HG02623 (cell line): ENCODE data around the gene CHD9.
"Not testable (repeated sequence)": the region's sequence is repeated elsewhere in the genome, so short reads cannot be mapped to it uniquely, and the experiment has no call there.

Experiments used
- ATAC-seq: cut with Tn5 transposase; IDR thresholded peaks from one replicate; pipeline ENCODE4 v1.9.1; 2021; ENCODE audit warnings: moderate library complexity; ENCODE audit not compliant: unreplicated experiment

CHD9 gene

DNA sequence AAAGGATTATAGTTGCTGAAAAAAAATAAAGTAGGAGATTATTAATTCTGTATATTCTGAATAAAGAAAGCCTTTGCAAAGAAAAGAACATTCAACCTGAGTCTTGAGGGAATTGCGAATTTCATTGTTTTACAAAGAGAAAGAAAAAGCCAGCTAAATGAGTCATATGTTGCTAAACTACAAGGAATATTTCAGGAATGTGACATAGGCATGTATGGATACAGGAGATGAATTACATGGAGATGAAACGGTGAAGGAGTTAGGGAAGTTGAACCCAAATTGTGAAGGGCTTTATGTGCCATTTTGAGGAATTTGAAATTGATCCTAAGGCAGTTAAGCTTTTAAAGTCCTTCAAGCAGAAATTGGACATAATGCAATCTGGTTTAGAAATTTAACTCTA lies 202.2 kb downstream of the CHD9 start:
- no peak for ATAC-seq

DNA sequence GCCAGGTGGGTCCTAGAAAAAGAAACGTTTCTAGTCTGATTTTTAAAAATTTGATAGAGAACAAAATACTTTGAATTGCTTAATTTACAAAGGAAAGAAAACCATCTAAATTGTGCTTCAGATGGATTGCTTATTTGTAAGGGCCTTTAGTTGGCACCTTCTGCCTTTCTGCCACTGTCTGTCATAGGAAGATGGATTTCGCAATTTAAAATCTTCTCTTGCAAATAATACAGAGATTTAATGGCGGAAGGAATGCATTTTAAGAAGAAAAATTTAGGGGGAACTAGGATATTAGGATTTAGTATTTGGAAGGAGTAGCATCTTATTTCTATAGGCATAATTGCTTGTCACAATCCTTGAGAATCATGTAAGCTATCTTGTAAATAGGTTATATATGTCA lies 204.0 kb downstream of the CHD9 start:
- ATAC-seq = no peak

GRCh38 chr16:53261276-53261675 lies 206.5 kb downstream of the CHD9 start:
- no peak for ATAC-seq

- ATAC-seq = no peak
Measured at GRCh38 chr16:53262645-53263044, 207.9 kb downstream of the CHD9 start.

- no peak for ATAC-seq
Measured at GRCh38 chr16:53266156-53266555, 211.4 kb downstream of the CHD9 start.

GRCh38 chr16:53278498-53278897 lies 223.7 kb downstream of the CHD9 start:
- not testable (repeated sequence) for ATAC-seq

DNA sequence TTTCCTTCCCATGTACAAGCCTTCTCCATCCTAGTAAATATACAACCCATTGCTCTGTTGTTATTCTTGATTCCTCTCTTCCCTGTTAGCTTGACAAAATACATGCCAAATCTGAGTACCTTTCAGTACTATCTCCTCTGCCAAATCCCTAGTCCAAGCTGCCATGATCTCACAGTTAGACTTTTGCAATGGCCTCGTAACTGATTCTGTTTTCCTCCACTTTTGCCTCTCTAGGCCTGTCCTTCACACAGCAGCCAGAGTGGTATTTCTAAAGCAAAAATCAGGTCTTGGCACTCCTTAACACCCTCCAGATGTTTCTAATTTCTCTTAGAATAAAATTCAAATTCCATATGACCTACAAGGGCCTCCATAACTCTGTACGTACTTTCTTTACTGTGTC lies 226.5 kb downstream of the CHD9 start:
- no peak for ATAC-seq

DNA sequence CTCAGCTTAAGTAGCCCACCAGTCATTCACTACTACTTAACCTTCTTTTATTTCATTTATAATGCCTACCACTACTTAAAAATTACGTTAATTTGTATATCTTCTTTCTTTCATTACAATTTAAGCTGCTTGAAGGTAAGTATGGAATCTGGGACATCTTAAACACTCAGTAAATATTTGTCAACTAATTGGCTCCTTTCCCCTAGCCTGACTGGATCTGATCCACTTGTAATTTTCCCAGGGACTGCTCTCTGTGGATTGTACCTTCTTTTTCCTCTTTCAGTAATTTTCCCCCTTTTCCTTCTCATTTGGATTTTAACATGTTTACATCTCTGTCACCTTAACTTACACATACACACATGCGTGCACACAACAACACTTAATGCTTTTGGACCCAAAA lies 227.1 kb downstream of the CHD9 start:
- ATAC-seq = no peak

DNA sequence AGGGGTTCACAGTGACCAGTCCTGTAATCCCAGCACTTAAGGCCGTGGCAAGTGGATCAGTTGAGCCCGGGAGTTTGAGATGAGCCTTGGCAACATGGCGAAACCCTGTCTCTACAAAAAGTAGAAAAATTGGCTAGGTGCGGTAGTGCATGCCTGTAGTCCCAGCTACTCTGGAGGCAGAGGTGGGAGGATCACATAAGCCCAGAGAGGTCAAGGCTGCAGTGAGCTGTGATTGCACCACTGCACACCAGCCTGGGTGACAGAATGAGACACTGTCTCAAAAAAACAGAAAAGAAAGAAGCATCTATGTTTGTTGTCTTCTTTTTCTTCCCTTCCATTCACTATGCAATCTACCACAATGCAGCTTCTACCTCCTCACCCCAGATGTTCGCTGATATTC lies 227.5 kb downstream of the CHD9 start:
- no peak for ATAC-seq

DNA sequence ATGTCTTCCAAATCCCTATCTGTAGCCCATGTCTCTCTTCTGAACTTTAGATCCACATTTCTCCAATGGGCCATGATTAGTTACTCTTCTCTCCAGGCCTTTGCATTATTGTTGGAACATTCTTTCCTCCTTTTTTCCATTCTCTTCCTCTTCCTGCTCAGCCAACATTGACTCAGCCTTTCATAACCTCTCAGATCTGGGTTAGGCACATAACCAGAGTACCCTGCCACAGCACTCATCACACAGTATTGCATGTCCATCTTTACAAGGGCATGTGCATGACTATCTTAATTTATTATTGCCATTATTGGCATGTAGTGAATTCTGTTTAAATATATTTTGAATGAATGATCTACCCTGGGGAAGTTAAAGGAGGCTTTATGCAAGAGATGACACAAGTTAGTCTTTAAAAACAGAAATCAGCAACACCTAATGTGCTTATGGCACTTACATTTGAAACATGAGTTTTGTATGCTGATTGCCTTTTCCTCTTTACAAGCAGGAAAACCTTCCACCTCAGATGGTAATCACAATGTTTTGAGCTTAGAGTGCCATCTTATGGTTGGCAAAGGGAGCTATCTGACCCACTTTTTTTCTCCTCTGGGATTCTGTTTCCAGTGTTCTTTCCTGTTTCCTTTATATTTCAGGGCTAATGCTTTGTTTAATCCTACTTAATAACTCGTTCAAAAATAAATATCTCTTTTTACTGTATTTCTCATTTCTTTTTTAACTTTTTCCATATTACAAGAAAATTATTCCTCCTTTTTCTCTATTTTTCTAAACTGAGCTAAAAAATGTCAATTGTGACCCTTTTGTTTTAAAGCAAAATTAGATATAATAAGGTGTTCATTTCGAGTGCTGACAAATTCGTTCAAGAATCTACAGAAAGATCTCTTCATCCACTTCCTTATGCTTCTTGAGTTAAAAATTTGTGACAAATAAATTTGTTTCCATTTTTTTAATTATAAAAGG lies 228.5 kb downstream of the CHD9 start:
- ATAC-seq = no peak

GRCh38 chr16:53285236-53285635 lies 230.4 kb downstream of the CHD9 start:
- no peak for ATAC-seq

- no peak for ATAC-seq
Measured at GRCh38 chr16:53290520-53290919, 235.7 kb downstream of the CHD9 start.

DNA sequence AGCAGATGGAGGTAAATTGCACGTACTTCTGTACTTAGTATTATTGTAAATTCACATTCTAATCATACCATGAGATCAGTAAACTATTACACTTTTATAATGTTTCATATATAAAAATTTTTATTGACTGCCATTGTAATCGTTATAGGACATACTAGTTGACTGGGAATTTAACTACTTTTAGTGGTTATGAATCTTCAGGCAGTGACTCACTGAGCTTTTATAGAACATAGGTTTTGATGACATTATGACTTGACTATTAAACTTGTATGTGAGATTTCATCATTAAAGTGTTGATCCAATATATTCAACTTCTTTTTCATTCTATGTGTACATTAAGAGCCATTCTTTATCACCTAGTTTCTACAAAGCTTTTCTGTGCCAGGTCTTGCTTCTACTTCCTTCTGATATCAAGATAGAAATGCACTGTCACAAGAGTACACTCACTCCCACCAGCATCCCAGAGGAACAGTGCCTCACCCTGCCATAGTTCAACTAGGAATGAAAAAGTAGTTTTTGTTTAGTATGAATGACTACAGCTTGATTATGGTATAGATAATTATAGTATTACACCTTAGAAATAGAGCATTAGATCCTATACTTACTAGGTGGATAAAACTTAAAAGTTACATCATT lies 237.1 kb downstream of the CHD9 start:
- no peak for ATAC-seq

GRCh38 chr16:53297477-53297876 lies 242.7 kb downstream of the CHD9 start:
- ATAC-seq = no peak

DNA sequence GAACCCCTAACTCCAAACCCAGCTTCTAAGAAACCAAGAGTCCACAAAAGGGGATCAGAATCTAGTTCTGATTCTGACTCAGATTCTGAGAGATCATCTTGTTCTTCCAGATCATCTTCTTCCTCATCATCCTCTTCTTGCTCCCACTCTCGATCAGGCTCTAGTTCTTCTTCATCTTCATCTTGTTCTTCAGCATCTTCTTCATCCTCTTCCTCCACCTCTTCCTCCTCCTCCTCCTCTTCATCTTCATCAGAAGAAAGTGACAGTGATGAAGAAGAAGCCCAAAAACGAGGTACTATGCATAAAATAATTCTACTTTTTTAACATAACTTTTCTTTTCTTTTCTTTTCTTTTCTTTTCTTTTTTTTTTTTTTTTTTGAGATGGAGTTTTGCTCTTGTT lies 249.5 kb downstream of the CHD9 start:
- ATAC-seq = no peak

GRCh38 chr16:53305743-53306142 lies 251.0 kb downstream of the CHD9 start:
- no peak for ATAC-seq

- ATAC-seq = no peak
Measured at GRCh38 chr16:53309457-53309856, 254.7 kb downstream of the CHD9 start.

- ATAC-seq = no peak
Measured at GRCh38 chr16:53320992-53321391, 266.2 kb downstream of the CHD9 start.

DNA sequence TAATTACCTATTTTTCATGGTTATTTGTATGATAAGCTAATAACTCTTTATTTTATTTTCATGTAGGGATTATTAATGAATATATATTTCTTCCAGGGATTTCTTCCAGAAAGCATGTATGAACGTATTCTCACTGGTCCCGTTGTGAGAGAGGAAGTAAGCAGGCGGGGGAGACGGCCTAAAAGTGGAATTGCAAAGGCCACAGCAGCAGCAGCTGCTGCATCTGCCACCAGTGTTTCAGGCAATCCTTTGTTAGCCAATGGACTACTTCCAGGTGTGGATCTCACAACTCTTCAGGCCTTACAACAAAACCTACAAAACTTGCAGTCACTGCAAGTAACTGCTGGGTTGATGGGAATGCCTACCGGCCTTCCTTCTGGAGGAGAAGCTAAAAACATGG lies 269.1 kb downstream of the CHD9 start:
- ATAC-seq = no peak

DNA sequence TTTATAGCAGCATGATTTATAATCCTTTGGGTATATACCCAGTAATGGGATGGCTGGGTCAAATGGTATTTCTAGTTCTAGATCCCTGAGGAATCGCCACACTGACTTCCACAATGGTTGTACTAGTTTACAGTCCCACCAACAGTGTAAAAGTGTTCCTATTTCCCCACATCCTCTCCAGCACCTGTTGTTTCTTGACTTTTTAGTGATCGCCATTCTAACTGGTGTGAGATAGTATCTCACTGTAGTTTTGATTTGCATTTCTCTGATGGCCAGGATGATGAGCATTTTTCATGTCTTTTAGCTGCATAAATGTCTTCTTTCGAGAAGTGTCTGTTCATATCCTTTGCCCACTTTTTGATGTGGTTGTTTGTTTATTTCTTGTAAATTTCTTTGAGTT lies 276.2 kb downstream of the CHD9 start:
- ATAC-seq = not testable (repeated sequence)

GRCh38 chr16:53334581-53334980 lies 279.8 kb downstream of the CHD9 start:
- ATAC-seq = no peak

DNA sequence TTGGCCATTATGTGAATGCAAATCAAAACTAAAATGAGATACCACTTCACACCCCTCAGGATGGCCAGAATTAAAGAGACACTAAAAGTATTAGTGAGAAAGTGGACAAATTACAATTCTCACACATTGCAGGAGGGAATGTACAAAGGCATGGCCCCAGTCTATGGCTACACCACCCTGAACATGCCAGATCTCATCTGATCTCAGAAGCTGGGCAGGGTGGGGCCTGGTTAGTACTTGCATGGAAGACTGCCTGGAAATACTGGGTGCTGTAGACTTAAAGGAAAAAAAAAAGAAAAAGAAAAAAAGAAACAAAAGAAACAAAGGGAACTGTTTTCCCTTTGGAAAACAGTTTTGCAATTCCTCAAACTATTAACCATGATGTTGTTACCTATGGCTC lies 282.5 kb downstream of the CHD9 start:
- no peak for ATAC-seq
